HFFc6 (cell line): ENCODE measurements around the gene MBD6. TPM values are rescaled to one million over a fixed set of nuclear protein-coding genes. Genes with fewer than 3 reads are reported as not detected.

Experiments used
- DNase-seq: peaks from one replicate; pipeline ENCODE4 v3.0.0-alpha.2; 2018
- H3K27ac Mint-ChIP-seq: 2 replicates; pipeline ENCODE4 v1.8.0; 2020; ENCODE audit warnings: mild to moderate bottlenecking, mixed read lengths
- H3K27me3 Mint-ChIP-seq: 2 replicates; pipeline ENCODE4 v1.8.0; 2021; ENCODE audit warnings: mild to moderate bottlenecking, moderate library complexity, mixed read lengths; ENCODE audit not compliant: insufficient read depth
- H3K36me3 Mint-ChIP-seq: 2 replicates; pipeline ENCODE4 v1.8.0; 2021; ENCODE audit warnings: low read depth, mixed read lengths
- H3K4me1 Mint-ChIP-seq: 2 replicates; pipeline ENCODE4 v1.8.0; 2020; ENCODE audit warnings: low read depth, mixed read lengths
- H3K4me3 Mint-ChIP-seq: 2 replicates; pipeline ENCODE4 v1.8.0; 2020; ENCODE audit warnings: mild to moderate bottlenecking, moderate library complexity, mixed read lengths
- H3K9me3 Mint-ChIP-seq: 2 replicates; pipeline ENCODE4 v1.8.0; 2020; ENCODE audit warnings: mild to moderate bottlenecking, mixed read lengths
- total RNA-seq, 6 experiments: library from RNA; stranded (reverse); fragmentation: NEBNext Ultra II Directional; extraction: Animal tissue kit (Norgen Biotek cat#: 25700); gene quantifications; 2 replicates in 1 of 6; 3 replicates in 5 of 6; pipeline ENCODE4 v1.2.3, GENCODE V29; 2021
- TF ChIP-seq, protein P1 (sequence below): fragments of 200-600 bp; sonication (generic); IDR thresholded peaks from 2 replicates; pipeline ENCODE4 v1.5.0; 2021; ENCODE audit warnings: antibody characterized with exemption, mild to moderate bottlenecking

The MBD6 gene
- total RNA-seq, 6 experiments from 2014 or later = 40.7 to 43.6 (median 42.1) TPM

GRCh38 chr12:57518920-57519795 lies 3.5 kb upstream of the MBD6 start:
- Mint-ChIP-seq H3K27ac (peak overlapping the region; percentile 99), H3K36me3 (peaks cover 53% of the 10 kb centered on the region), H3K27me3 (peaks cover 12% of the 10 kb centered on the region), H3K9me3 (no peaks in the 10 kb centered on the region), H3K4me1 (peaks cover 59% of the 10 kb centered on the region), H3K4me3 (peak overlapping the region; percentile 89)
- TF ChIP-seq, protein P1, sequence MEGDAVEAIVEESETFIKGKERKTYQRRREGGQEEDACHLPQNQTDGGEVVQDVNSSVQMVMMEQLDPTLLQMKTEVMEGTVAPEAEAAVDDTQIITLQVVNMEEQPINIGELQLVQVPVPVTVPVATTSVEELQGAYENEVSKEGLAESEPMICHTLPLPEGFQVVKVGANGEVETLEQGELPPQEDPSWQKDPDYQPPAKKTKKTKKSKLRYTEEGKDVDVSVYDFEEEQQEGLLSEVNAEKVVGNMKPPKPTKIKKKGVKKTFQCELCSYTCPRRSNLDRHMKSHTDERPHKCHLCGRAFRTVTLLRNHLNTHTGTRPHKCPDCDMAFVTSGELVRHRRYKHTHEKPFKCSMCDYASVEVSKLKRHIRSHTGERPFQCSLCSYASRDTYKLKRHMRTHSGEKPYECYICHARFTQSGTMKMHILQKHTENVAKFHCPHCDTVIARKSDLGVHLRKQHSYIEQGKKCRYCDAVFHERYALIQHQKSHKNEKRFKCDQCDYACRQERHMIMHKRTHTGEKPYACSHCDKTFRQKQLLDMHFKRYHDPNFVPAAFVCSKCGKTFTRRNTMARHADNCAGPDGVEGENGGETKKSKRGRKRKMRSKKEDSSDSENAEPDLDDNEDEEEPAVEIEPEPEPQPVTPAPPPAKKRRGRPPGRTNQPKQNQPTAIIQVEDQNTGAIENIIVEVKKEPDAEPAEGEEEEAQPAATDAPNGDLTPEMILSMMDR = no peak
- no peak for DNase-seq

- peaks cover 9% of the 10 kb centered on the region for H3K27me3 Mint-ChIP-seq
- peaks cover 53% of the 10 kb centered on the region for H3K36me3 Mint-ChIP-seq
- peaks cover 65% of the 10 kb centered on the region for H3K4me1 Mint-ChIP-seq
- TF ChIP-seq, protein P1 = no peak
- no peaks in the 10 kb centered on the region for H3K9me3 Mint-ChIP-seq
- no peak for DNase-seq
- peak overlapping the region; percentile 99 for H3K27ac Mint-ChIP-seq
- peak overlapping the region; percentile 89 for H3K4me3 Mint-ChIP-seq
Observed at GRCh38 chr12:57519796-57520052, 2.9 kb upstream of the MBD6 start.

DNA sequence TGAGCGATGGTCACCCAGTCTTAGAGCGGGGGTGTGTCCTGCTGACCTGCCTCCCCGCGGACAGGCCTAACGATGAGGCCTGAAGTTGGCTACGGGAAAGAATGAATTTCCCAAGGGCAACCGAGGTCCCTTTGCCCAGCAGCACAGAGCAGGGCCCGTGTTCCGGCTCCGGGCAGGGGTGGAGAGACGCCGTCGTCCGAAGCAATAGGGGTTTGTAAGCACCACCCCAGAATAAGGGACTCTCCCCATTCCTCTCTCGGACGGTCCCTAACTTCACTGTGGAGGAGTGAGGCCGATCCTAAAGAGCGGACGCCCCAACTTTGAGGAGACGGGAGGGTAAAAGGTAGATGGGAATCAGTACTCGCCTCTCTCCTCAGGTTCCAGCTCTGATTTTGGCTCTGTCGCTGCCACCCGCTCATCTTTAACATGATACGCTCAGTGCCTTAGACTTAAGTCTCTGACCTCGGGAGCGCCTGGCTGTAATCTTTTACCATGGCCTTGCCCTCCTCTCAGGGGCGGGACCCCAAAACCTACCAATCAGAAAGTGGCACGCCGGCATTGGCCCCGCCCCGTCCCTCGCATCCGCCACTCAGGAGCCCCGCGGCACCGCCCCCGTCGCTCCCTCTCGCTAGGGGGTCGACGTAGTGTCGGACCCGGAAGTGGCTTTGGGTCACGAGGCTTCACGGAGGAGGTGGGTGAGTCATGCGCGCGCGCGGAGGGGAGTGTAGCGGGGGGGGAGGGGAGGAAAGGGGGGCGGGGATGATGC lies 2.4 kb upstream of the MBD6 start, which contains the start of gene DDIT3:
TSS of gene DDIT3 (minus strand) at position 462 of the 766 bp plus-strand sequence. CDS start 3,108 bp downstream, outside the sequence.
- TF ChIP-seq, protein P1 = no peak
- Mint-ChIP-seq H3K36me3 (peaks cover 53% of the 10 kb centered on the region), H3K27me3 (peaks cover 6% of the 10 kb centered on the region), H3K9me3 (no peaks in the 10 kb centered on the region), H3K4me3 (peak within 1 kb of the TSS; percentile 89), H3K27ac (peak within 1 kb of the TSS; percentile 99), H3K4me1 (peaks cover 70% of the 10 kb centered on the region)
- peak; percentile 96 for DNase-seq

DNA sequence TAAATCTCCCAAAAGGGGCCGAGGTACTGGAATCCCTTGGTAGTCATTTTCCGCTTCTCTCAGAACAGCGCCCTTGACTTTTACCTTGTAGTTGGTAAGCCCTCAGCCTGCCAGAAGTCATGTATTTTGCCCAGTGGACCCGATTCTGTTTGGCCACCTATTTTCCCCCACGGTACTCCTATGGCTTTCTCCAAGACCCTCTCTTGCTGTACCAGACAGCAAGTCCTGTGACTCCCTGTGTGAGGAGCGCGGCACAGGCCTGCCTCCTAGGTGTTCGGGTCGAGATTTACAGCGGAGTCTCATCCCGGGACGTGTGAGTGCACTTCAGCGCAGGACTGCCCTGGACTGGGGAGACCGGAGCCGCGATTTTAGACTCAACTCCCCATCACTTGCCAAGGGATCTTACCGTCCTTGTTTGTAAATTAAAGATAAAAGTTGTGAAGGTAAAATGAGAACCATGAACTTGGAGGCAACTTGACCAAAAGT lies 1.1 kb upstream of the MBD6 start:
- TF ChIP-seq, protein P1 = no peak
- peak overlapping the region; percentile 84 for H3K4me3 Mint-ChIP-seq
- peaks cover 65% of the 10 kb centered on the region for H3K4me1 Mint-ChIP-seq
- H3K27ac Mint-ChIP-seq = peak overlapping the region; percentile 99
- peaks cover 41% of the 10 kb centered on the region for H3K36me3 Mint-ChIP-seq
- H3K9me3 Mint-ChIP-seq = no peaks in the 10 kb centered on the region
- no peak for DNase-seq
- peaks cover 11% of the 10 kb centered on the region for H3K27me3 Mint-ChIP-seq

- peak; percentile 28 for DNase-seq
Observed at GRCh38 chr12:57522887-57523705, 472 bp downstream of the MBD6 start.

More at GRCh38 chr12:57522887-57523705, 472 bp downstream of the MBD6 start:
- Mint-ChIP-seq H3K9me3 (no peaks in the 10 kb centered on the region), H3K4me1 (peaks cover 49% of the 10 kb centered on the region), H3K27ac (peak overlapping the region; percentile 85), H3K4me3 (peak overlapping the region; percentile 96), H3K27me3 (peaks cover 11% of the 10 kb centered on the region), H3K36me3 (peaks cover 27% of the 10 kb centered on the region)
- TF ChIP-seq, protein P1 = no peak; the same call in 1 of the 2 replicates
